ENCODE measurements around the gene AKR1E2.
"Not testable (repeated sequence)": the region's sequence is repeated elsewhere in the genome, so short reads cannot be mapped to it uniquely, and the experiment has no call there.

Gene AKR1E2

GRCh38 chr10:4813496-4813895 is 12.5 kb upstream of the AKR1E2 start:
- DNase-seq (ENCODE audit: low read depth in 2 of 2) = no peak

- DNase-seq (ENCODE audit: low read depth in 2 of 2) = not testable (repeated sequence)
Measured at GRCh38 chr10:4815646-4816180, 10.3 kb upstream of the AKR1E2 start.

- DNase-seq (ENCODE audit: low read depth in 2 of 2) = no peak
Measured at GRCh38 chr10:4816966-4817365, 9.0 kb upstream of the AKR1E2 start.

GRCh38 chr10:4819067-4819466 is 6.9 kb upstream of the AKR1E2 start:
- no peak for DNase-seq (ENCODE audit: low read depth in 2 of 2)

GRCh38 chr10:4819707-4820106 is 6.3 kb upstream of the AKR1E2 start:
- no peak for DNase-seq (ENCODE audit: low read depth in 2 of 2)

- no peak for DNase-seq (ENCODE audit: low read depth in 2 of 2)
Measured at GRCh38 chr10:4820804-4821401, 5.1 kb upstream of the AKR1E2 start.

- no peak for DNase-seq (ENCODE audit: low read depth in 2 of 2)
Measured at GRCh38 chr10:4822208-4822607, 3.8 kb upstream of the AKR1E2 start.

- DNase-seq (ENCODE audit: low read depth in 2 of 2) = no peak
Measured at GRCh38 chr10:4824791-4825310, 1.2 kb upstream of the AKR1E2 start.

GRCh38 chr10:4825456-4825867 is 545 bp upstream of the AKR1E2 start:
- no peak for DNase-seq (ENCODE audit: low read depth in 2 of 2)

- DNase-seq (ENCODE audit: low read depth in 2 of 2) = no peak
Measured at GRCh38 chr10:4826792-4827324, 851 bp downstream of the AKR1E2 start.

- DNase-seq (ENCODE audit: low read depth in 2 of 2) = no peak
Measured at GRCh38 chr10:4828005-4828404, 2.0 kb downstream of the AKR1E2 start.

- DNase-seq (ENCODE audit: low read depth in 2 of 2) = no peak
Measured at GRCh38 chr10:4830551-4830950, 4.5 kb downstream of the AKR1E2 start.

- no peak for DNase-seq (ENCODE audit: low read depth in 2 of 2)
Measured at GRCh38 chr10:4831091-4831490, 5.1 kb downstream of the AKR1E2 start.

- DNase-seq (ENCODE audit: low read depth in 2 of 2) = no peak
Measured at GRCh38 chr10:4833286-4833685, 7.3 kb downstream of the AKR1E2 start.

- no peak for DNase-seq (ENCODE audit: low read depth in 2 of 2)
Measured at GRCh38 chr10:4834898-4835405, 8.9 kb downstream of the AKR1E2 start.

GRCh38 chr10:4835494-4835918 is 9.5 kb downstream of the AKR1E2 start:
- no peak for DNase-seq (ENCODE audit: low read depth in 2 of 2)

- DNase-seq (ENCODE audit: low read depth in 2 of 2) = no peak
Measured at GRCh38 chr10:4836416-4836969, 10.5 kb downstream of the AKR1E2 start.

- DNase-seq (ENCODE audit: low read depth in 2 of 2) = no peak
Measured at GRCh38 chr10:4837551-4837950, 11.5 kb downstream of the AKR1E2 start.

GRCh38 chr10:4838743-4839142 is 12.7 kb downstream of the AKR1E2 start:
- no peak for DNase-seq (ENCODE audit: low read depth in 2 of 2)

GRCh38 chr10:4839353-4839752 is 13.3 kb downstream of the AKR1E2 start:
- DNase-seq (ENCODE audit: low read depth in 2 of 2) = no peak

- DNase-seq (ENCODE audit: low read depth in 2 of 2) = no peak
Measured at GRCh38 chr10:4840151-4840550, 14.1 kb downstream of the AKR1E2 start.

GRCh38 chr10:4843525-4844180 is 17.6 kb downstream of the AKR1E2 start:
- DNase-seq (ENCODE audit: low read depth in 2 of 2) = no peak
